H9 (cell line): ENCODE measurements around the gene TTC33. TPM values are rescaled to one million over a fixed set of nuclear protein-coding genes. Genes with fewer than 3 reads are reported as not detected.

ENCODE experiments used
- DNase-seq: peaks from one replicate; pipeline ENCODE4 v3.0.0-alpha.2; 2017
- H2AFZ ChIP-seq: one replicate; pipeline ENCODE4 v1.6.1; 2013; ENCODE audit warnings: mild to moderate bottlenecking, low read length, control low read depth, moderate library complexity
- H2AK5ac ChIP-seq: 2 replicates; pipeline ENCODE4 v1.6.1; 2013; ENCODE audit warnings: low read length, control low read depth, mixed read lengths; ENCODE audit not compliant: insufficient read length
- H2BK120ac ChIP-seq: one replicate; pipeline ENCODE4 v1.6.1; 2013; ENCODE audit warnings: low read depth, mild to moderate bottlenecking, low read length, control low read depth, inconsistent platforms; ENCODE audit not compliant: poor library complexity, severe bottlenecking
- H2BK12ac ChIP-seq: 2 replicates; pipeline ENCODE4 v1.6.1; 2013; ENCODE audit warnings: low read length, control low read depth, mixed read lengths, low read depth; ENCODE audit not compliant: insufficient read length
- H2BK15ac ChIP-seq: 2 replicates; pipeline ENCODE4 v1.6.1; 2013; ENCODE audit warnings: low read depth, low read length, control low read depth
- H2BK20ac ChIP-seq: one replicate; pipeline ENCODE4 v1.6.1; 2013; ENCODE audit warnings: low read depth, mild to moderate bottlenecking, low read length, control low read depth, inconsistent platforms; ENCODE audit not compliant: poor library complexity, severe bottlenecking
- H2BK5ac ChIP-seq: 2 replicates; pipeline ENCODE4 v1.6.1; 2013; ENCODE audit warnings: low read length, control low read depth, mixed read lengths; ENCODE audit not compliant: insufficient read length
- H3K14ac ChIP-seq: 2 replicates; pipeline ENCODE4 v1.6.1; 2013; ENCODE audit warnings: low read length, control low read depth; ENCODE audit not compliant: insufficient read depth
- H3K18ac ChIP-seq: 2 replicates; pipeline ENCODE4 v1.6.1; 2013; ENCODE audit warnings: low read depth, mild to moderate bottlenecking, mixed read lengths, low read length, control low read depth; ENCODE audit not compliant: insufficient read length
- H3K23ac ChIP-seq: 2 replicates; pipeline ENCODE4 v1.6.1; 2013; ENCODE audit warnings: low read length, control low read depth, mixed read lengths, low read depth; ENCODE audit not compliant: insufficient read length
- H3K23me2 ChIP-seq: 2 replicates; pipeline ENCODE4 v1.6.1; 2013; ENCODE audit warnings: low read depth, mild to moderate bottlenecking, mixed read lengths, low read length, control low read depth; ENCODE audit not compliant: insufficient read length, poor library complexity, severe bottlenecking
- H3K27ac ChIP-seq: 2 replicates; pipeline ENCODE4 v1.5.1; 2013; ENCODE audit warnings: low read length, control low read depth, mixed read lengths, low read depth; ENCODE audit not compliant: insufficient read length
- H3K27me3 ChIP-seq: 2 replicates; pipeline ENCODE4 v1.6.1; 2013; ENCODE audit warnings: low read length, control low read depth, inconsistent platforms; ENCODE audit not compliant: insufficient read depth
- H3K4ac ChIP-seq: 2 replicates; pipeline ENCODE4 v1.6.1; 2013; ENCODE audit warnings: low read depth, mild to moderate bottlenecking, control low read depth, inconsistent platforms, low read length, moderate library complexity
- H3K4me1 ChIP-seq: 2 replicates; pipeline ENCODE4 v1.6.1; 2013; ENCODE audit warnings: low read length, control low read depth, inconsistent platforms; ENCODE audit not compliant: insufficient read depth
- H3K4me2 ChIP-seq: 2 replicates; pipeline ENCODE4 v1.6.1; 2013; ENCODE audit warnings: low read length, control low read depth, mixed read lengths; ENCODE audit not compliant: insufficient read length, insufficient read depth
- H3K56ac ChIP-seq: 2 replicates; pipeline ENCODE4 v1.6.1; 2013; ENCODE audit warnings: low read depth, mild to moderate bottlenecking, mixed read lengths, low read length, control low read depth; ENCODE audit not compliant: insufficient read length
- H3K79me1 ChIP-seq: 2 replicates; pipeline ENCODE4 v1.6.1; 2013; ENCODE audit warnings: low read depth, mild to moderate bottlenecking, moderate library complexity, low read length, control low read depth, inconsistent platforms; ENCODE audit not compliant: insufficient read depth, poor library complexity, severe bottlenecking
- H3K79me2 ChIP-seq: 2 replicates; pipeline ENCODE4 v1.6.1; 2013; ENCODE audit warnings: low read length, control low read depth, inconsistent platforms; ENCODE audit not compliant: insufficient read depth
- H3K9ac ChIP-seq: 2 replicates; pipeline ENCODE4 v1.6.1; 2013; ENCODE audit warnings: low read length, control low read depth, mixed read lengths; ENCODE audit not compliant: insufficient read length; ENCODE audit errors: extremely low read depth
- H3K9me3 ChIP-seq: one replicate; pipeline ENCODE4 v1.6.1; 2013; ENCODE audit warnings: low read depth, low read length, inconsistent platforms; ENCODE audit not compliant: control insufficient read depth
- H3T11ph ChIP-seq: one replicate; pipeline ENCODE4 v1.6.1; 2013; ENCODE audit warnings: mild to moderate bottlenecking, low read length, control low read depth, inconsistent platforms
- H4K20me1 ChIP-seq: one replicate; pipeline ENCODE4 v1.6.1; 2013; ENCODE audit not compliant: control insufficient read depth, insufficient read length, insufficient read depth
- H4K5ac ChIP-seq: 2 replicates; pipeline ENCODE4 v1.6.1; 2013; ENCODE audit warnings: low read depth, mild to moderate bottlenecking, mixed read lengths, low read length, control low read depth; ENCODE audit not compliant: insufficient read length
- H4K8ac ChIP-seq: replicated peaks from 2 replicates; pipeline ENCODE4 v1.6.1; 2013; ENCODE audit warnings: low read length, control low read depth, mixed read lengths, low read depth; ENCODE audit not compliant: insufficient read length
- H4K91ac ChIP-seq: 2 replicates; pipeline ENCODE4 v1.6.1; 2013; ENCODE audit warnings: low read depth, mild to moderate bottlenecking, moderate library complexity, mixed read lengths, low read length, control low read depth; ENCODE audit not compliant: insufficient read length
- H3K27ac Mint-ChIP-seq, 3 experiments: 2 replicates in 2 of 3; 3 replicates in 1 of 3; pipeline ENCODE4 v1.8.0; 2020 to 2021; ENCODE audit warnings: mixed read lengths in 3 of 3, mild to moderate bottlenecking in 1 of 3, moderate library complexity in 1 of 3
- H3K27me3 Mint-ChIP-seq: 2 replicates; pipeline ENCODE4 v1.8.0; 2021; ENCODE audit warnings: low read depth, mild to moderate bottlenecking, moderate library complexity, mixed read lengths
- H3K36me3 Mint-ChIP-seq, 3 experiments: 2 replicates in 2 of 3; 3 replicates in 1 of 3; pipeline ENCODE4 v1.8.0; 2020 to 2021; ENCODE audit warnings: low read depth in 3 of 3, mixed read lengths in 3 of 3; ENCODE audit not compliant: insufficient read depth in 1 of 3
- H3K4me1 Mint-ChIP-seq, 2 experiments: 2 replicates each; pipeline ENCODE4 v1.8.0; 2020; ENCODE audit warnings: mixed read lengths in 2 of 2
- H3K4me3 Mint-ChIP-seq, 2 experiments: 2 replicates in 1 of 2; 3 replicates in 1 of 2; pipeline ENCODE4 v1.8.0; 2020 to 2021; ENCODE audit warnings: mild to moderate bottlenecking in 2 of 2, mixed read lengths in 2 of 2, moderate library complexity in 1 of 2
- H3K9me3 Mint-ChIP-seq, 2 experiments: 2 replicates in 1 of 2; 3 replicates in 1 of 2; pipeline ENCODE4 v1.8.0; 2020; ENCODE audit warnings: mild to moderate bottlenecking in 2 of 2, mixed read lengths in 2 of 2, moderate library complexity in 1 of 2
- CTCF ChIP-seq: fragments of 200-600 bp; sonication (generic); conservative IDR thresholded peaks from 3 replicates; pipeline ENCODE4 v1.8.0; 2021; ENCODE audit warnings: antibody characterized with exemption, mild to moderate bottlenecking
- WGBS: extraction: QIAGEN DNeasy Blood & Tissue Kit; methylation state at CpG from one replicate; pipeline ENCODE4 v1.1.7; 2013; ENCODE audit warnings: missing lambda C conversion rate, low lambda C conversion rate, mixed read lengths; ENCODE audit not compliant: insufficient read length; ENCODE audit errors: extremely low coverage; 5-methylcytosine and 5-hydroxymethylcytosine counted together
- total RNA-seq: library from RNA; stranded (reverse); gene quantifications from 2 replicates; pipeline ENCODE4 v1.2.1, GENCODE V29; 2021

The TTC33 gene
- total RNA-seq, 1 experiment from 2014 or later = 7.3 TPM

GRCh38 chr5:40554054-40554453 lies 201.7 kb downstream of the TTC33 start:
- Histone ChIP-seq H3K4me2 (no peak overlapping the region), H3K27ac (no peak overlapping the region), H3K79me1 (no peaks in the 10 kb centered on the region), H3K23ac (no peak overlapping the region), H3K9ac (no peak overlapping the region), H2AFZ (no peak overlapping the region), H2BK12ac (no peak overlapping the region), H3K4ac (no peak overlapping the region), H4K91ac (no peak overlapping the region), H3K9me3 (no peaks in the 10 kb centered on the region), H3K4me1 (no peaks in the 10 kb centered on the region), H3K23me2 (no peaks in the 10 kb centered on the region), H3K79me2 (no peaks in the 10 kb centered on the region), H2BK5ac (no peak overlapping the region), H2BK20ac (no peak overlapping the region), H2AK5ac (no peak overlapping the region), H3K14ac (no peak overlapping the region), H2BK15ac (no peak overlapping the region), H3K18ac (no peak overlapping the region), H3T11ph (no peak overlapping the region), H3K56ac (no peak overlapping the region), H4K8ac (no peak overlapping the region), H4K20me1 (no peaks in the 10 kb centered on the region), H4K5ac (no peak overlapping the region), H3K27me3 (no peaks in the 10 kb centered on the region), H2BK120ac (no peak overlapping the region)
- H3K4me3 Mint-ChIP-seq = no peak overlapping the region
- no CpG with 5 or more reads among the region's 1 CpG for WGBS
- H3K9me3 Mint-ChIP-seq = peaks cover 0 to 2% of the 10 kb centered on the region in 2 experiments; a peak in 1 of 5 replicates
- peaks cover 0 to 2% (median 0%) of the 10 kb centered on the region in 3 experiments; a peak in 1 of 7 replicates for H3K36me3 Mint-ChIP-seq
- TF ChIP-seq CTCF = no peak
- no peaks in the 10 kb centered on the region; the same call in 1 of the 2 replicates for H3K27me3 Mint-ChIP-seq
- peak overlapping the region in 1 of 3 experiments; percentile 79; a peak in 1 of 7 replicates for H3K27ac Mint-ChIP-seq
- peaks cover 9% of the 10 kb centered on the region in 2 experiments for H3K4me1 Mint-ChIP-seq
- no peak for DNase-seq
